GM12801 (cell line): ENCODE measurements around the gene MSI2.

Experiments used
- TF ChIP-seq, protein P1 (sequence below): IDR thresholded peaks from one replicate; pipeline ENCODE4 v1.5.1; 2011; ENCODE audit warnings: control low read depth; ENCODE audit not compliant: insufficient read length; ENCODE audit errors: extremely low read depth

Gene MSI2

DNA sequence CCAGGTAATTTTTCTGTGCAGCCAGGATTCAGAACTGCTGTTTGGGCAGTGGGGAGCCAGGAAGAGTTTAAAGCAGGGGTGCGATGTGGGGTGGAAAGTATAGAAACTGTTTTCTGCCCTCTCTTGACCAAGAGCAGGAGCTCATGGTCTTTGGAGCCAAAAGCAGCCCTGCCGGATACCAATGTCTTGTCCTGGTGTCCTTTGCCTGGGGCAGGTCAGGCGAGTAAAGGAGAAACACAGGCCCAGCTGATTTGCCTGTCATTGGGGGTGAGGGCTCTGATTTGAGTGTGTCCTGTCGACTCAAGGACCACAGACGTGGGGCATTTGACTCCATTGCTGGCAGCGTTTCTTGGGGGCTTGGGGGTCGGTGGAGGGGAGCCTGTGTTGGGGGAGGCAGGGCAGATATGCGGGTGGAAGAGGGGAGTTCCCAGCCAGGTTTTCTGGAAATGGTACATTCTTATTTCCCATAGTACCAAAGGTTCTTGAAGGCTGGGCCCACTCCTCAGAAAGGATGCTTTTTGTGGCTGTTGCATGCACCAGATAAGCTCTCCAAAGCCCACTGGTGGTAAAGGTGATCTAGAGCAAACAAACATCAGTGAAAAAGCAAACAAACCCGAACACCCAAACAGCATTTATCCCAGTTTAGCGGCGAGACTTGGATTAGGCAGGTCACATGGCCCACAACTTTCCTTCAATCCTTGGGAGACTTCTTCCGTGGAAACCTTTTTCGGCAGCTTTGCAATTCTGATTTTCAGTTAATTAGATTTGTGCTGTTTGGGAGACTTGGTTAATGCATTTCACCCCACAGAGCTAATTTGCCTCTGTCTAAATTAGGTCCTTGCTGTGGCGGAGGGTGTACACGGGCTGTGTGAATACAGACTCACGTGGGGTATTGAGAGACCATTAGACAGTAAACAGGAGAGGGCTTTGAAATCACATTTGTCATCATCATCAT is 59.0 kb downstream of the MSI2 start:
- TF ChIP-seq, protein P1, sequence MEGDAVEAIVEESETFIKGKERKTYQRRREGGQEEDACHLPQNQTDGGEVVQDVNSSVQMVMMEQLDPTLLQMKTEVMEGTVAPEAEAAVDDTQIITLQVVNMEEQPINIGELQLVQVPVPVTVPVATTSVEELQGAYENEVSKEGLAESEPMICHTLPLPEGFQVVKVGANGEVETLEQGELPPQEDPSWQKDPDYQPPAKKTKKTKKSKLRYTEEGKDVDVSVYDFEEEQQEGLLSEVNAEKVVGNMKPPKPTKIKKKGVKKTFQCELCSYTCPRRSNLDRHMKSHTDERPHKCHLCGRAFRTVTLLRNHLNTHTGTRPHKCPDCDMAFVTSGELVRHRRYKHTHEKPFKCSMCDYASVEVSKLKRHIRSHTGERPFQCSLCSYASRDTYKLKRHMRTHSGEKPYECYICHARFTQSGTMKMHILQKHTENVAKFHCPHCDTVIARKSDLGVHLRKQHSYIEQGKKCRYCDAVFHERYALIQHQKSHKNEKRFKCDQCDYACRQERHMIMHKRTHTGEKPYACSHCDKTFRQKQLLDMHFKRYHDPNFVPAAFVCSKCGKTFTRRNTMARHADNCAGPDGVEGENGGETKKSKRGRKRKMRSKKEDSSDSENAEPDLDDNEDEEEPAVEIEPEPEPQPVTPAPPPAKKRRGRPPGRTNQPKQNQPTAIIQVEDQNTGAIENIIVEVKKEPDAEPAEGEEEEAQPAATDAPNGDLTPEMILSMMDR: no peak

DNA sequence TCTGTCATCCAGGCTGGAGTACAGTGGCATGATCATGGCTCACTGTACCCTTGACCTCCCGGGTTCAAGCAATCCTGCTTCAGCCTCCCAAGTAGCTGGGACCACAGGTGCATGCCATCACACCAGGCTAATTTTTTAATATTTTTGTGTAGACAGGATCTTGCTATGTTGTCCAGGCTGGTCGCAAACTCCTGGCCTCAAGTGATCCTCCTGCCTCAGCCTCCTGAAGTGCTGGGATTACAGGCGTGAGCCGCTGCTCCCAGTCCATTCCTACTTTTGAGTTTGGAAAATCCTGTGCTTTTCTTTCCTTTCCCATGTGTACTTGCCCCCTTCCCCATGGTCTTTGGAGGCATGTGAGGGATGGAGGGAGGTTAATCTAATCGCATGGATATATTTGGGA is 60.0 kb downstream of the MSI2 start:
- TF ChIP-seq, protein P1: no peak

DNA sequence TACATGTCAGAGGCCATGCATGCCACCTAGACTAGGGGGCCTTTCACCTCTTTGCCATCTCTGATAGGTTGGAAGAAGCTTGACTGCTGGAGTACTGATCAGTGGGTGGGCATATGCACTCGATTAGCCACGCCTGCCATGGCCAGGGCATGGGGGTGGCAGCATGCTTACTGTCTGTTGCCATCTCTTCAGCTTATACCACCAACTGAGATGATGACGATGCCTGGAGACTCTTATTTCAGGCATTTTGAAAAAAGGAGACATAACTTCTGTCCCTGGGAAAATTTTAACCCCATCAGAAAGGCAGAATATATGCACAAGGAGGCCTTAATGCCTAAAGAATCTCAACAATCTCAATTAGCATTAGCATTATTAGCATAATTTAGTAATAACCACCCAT is 60.8 kb downstream of the MSI2 start:
- TF ChIP-seq, protein P1: no peak

GRCh38 chr17:57318913-57319312 is 62.6 kb downstream of the MSI2 start:
- TF ChIP-seq, protein P1: no peak

DNA sequence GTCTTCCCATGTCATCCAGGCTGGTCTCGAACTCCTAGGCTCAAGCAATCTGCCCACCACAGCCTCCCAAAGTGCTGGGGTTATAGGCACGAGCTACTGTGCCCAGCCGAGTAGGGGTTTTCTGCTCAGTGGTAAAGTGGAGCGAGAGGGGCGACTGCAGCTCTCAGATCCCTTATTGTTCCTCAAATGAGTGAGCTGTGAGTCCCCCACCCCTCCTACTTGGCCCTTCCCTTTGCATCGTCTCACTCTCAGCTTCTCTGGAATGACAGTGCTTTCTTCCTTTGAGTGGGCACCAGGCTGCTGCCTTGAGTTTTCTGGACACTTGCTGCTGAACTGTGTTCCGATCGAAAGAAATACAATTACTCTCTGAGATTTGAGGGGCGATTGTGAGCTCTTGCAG is 63.5 kb downstream of the MSI2 start:
- TF ChIP-seq, protein P1: no peak

DNA sequence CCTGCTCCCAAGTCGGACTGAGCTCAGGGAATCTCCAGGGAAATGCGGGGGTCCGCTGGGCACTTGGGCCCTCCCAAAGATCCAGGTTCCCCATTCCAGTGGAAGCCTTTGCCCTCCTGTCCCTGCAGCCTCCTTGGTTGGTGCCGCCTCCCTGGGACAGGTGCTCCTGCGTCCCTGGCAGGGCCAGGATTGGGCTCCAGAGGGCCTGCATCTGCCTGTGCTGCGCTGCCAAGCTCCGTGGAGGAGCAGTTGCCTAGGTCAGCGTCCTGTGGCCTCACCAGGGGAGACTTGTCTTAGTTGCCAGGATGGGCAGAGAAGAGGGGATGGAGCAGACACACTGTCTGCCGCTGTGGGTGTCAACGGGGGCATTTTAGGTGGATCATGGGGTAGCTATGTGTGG is 67.1 kb downstream of the MSI2 start:
- TF ChIP-seq, protein P1: no peak

- TF ChIP-seq, protein P1: no peak
Measured at GRCh38 chr17:57324060-57324459, 67.7 kb downstream of the MSI2 start.
